Breast epithelium (tissue), 4 donors: ENCODE measurements around the gene FAM20C. TPM values are rescaled to one million over a fixed set of nuclear protein-coding genes. Genes with fewer than 3 reads are reported as not detected.
"Not testable (repeated sequence)": the region's sequence is repeated elsewhere in the genome, so short reads cannot be mapped to it uniquely, and the experiment has no call there.

Experiments
- DNase-seq, 2 donors: peaks; one replicate each; pipeline ENCODE4 v3.0.0-alpha.2; 2019; ENCODE audit warnings: low spot score in 2 of 2
- H3K27ac ChIP-seq, 2 donors: fragments of 200-600 bp; sonication (generic) in 1 of 2; one replicate each; pipeline ENCODE4 v1.5.1; 2016 to 2019; ENCODE audit warnings: mild to moderate bottlenecking in 1 of 2
- H3K27me3 ChIP-seq, 2 donors: fragments of 200-600 bp; sonication (generic) in 1 of 2; one replicate each; pipeline versions ENCODE4 v1.5.1 to v1.6.0; 2017 to 2019; ENCODE audit warnings: control low read depth in 1 of 2, mild to moderate bottlenecking in 1 of 2
- H3K36me3 ChIP-seq: fragments of 200-600 bp; one replicate; pipeline ENCODE4 v1.5.1; 2019
- H3K4me1 ChIP-seq, 2 donors: fragments of 200-600 bp; sonication (generic); one replicate each; pipeline ENCODE4 v1.5.1; 2016 to 2019; ENCODE audit warnings: control low read depth in 1 of 2
- H3K4me3 ChIP-seq, 3 donors: fragments of 200-600 bp; sonication (generic); 1 replicate in 2 of 3; 2 replicates in 1 of 3; pipeline ENCODE4 v1.5.1; 2016 to 2019; ENCODE audit warnings: mild to moderate bottlenecking in 3 of 3, moderate library complexity in 2 of 3
- H3K9me3 ChIP-seq, 2 donors: fragments of 200-600 bp; sonication (generic) in 1 of 2; one replicate each; pipeline ENCODE4 v1.5.1; 2016 to 2019; ENCODE audit warnings: control low read depth in 1 of 2
- POLR2A ChIP-seq: fragments of 450-650 bp; IDR thresholded peaks from one replicate; pipeline ENCODE4 v1.6.1; 2016; ENCODE audit warnings: antibody characterized with exemption, mild to moderate bottlenecking, moderate library complexity
- POLR2AphosphoS5 ChIP-seq, 3 donors: sonication (generic); formaldehyde crosslinking; IDR thresholded peaks; one replicate each; pipeline ENCODE4 v1.6.1; 2017; ENCODE audit warnings: antibody characterized with exemption in 3 of 3
- intact Hi-C: fragments of 100-400 bp; cut with DNase I; formaldehyde crosslinking; loops from one replicate; pipeline ENCODE4 v1.15.1; 2023; ENCODE audit warnings: low total_unique reads
- total RNA-seq, 3 donors: library from RNA; depleted of rRNA; stranded (reverse); fragments of >200 nt; gene quantifications; one replicate each; pipeline ENCODE4 v1.1.0, GENCODE V29; 2016
- TF ChIP-seq, protein P1 (sequence below), 3 donors: fragments of 450-650 bp; IDR thresholded peaks; one replicate each; pipeline ENCODE4 v1.5.1; 2016 to 2017; ENCODE audit warnings: antibody characterized with exemption in 3 of 3, mild to moderate bottlenecking in 3 of 3, moderate library complexity in 3 of 3

Gene FAM20C
- total RNA-seq, 3 donors from 2014 or later: 30.7 to 73.7 (median 71.0) TPM

DNA sequence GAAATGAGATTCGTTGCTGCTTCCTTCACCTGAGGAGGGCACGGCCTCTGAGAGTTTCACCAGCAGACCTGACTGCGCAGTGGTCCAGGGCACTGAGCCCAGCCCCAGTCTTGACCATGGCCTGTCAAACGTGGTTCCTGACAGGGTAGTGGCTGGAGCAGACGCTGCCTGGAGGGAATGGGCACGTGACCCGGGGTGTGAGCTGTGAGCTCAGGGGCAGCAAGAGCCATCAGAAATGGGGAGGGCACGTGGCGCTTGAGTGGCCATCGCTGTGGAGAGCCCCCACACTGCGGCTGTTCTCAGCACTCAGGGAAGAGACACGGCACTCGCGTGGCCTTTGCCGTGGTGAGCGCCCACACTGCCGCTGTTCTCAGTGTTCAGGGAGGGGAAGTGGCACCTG lies 12.0 kb downstream of the FAM20C start:
- Histone ChIP-seq H3K36me3 (no peaks in the 10 kb centered on the region), H3K4me1 (no peaks in the 10 kb centered on the region), H3K27ac (no peak overlapping the region), H3K27me3 (no peaks in the 10 kb centered on the region), H3K9me3 (no peaks in the 10 kb centered on the region), H3K4me3 (no peak overlapping the region)
- TF ChIP-seq POLR2A (no peak), POLR2AphosphoS5 (IDR thresholded peaks at IDR 0.05) (no peak)
- TF ChIP-seq, protein P1, sequence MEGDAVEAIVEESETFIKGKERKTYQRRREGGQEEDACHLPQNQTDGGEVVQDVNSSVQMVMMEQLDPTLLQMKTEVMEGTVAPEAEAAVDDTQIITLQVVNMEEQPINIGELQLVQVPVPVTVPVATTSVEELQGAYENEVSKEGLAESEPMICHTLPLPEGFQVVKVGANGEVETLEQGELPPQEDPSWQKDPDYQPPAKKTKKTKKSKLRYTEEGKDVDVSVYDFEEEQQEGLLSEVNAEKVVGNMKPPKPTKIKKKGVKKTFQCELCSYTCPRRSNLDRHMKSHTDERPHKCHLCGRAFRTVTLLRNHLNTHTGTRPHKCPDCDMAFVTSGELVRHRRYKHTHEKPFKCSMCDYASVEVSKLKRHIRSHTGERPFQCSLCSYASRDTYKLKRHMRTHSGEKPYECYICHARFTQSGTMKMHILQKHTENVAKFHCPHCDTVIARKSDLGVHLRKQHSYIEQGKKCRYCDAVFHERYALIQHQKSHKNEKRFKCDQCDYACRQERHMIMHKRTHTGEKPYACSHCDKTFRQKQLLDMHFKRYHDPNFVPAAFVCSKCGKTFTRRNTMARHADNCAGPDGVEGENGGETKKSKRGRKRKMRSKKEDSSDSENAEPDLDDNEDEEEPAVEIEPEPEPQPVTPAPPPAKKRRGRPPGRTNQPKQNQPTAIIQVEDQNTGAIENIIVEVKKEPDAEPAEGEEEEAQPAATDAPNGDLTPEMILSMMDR (IDR thresholded peaks at IDR 0.05): no peak
- intact Hi-C loops: no loop called here
- DNase-seq: no peak

DNA sequence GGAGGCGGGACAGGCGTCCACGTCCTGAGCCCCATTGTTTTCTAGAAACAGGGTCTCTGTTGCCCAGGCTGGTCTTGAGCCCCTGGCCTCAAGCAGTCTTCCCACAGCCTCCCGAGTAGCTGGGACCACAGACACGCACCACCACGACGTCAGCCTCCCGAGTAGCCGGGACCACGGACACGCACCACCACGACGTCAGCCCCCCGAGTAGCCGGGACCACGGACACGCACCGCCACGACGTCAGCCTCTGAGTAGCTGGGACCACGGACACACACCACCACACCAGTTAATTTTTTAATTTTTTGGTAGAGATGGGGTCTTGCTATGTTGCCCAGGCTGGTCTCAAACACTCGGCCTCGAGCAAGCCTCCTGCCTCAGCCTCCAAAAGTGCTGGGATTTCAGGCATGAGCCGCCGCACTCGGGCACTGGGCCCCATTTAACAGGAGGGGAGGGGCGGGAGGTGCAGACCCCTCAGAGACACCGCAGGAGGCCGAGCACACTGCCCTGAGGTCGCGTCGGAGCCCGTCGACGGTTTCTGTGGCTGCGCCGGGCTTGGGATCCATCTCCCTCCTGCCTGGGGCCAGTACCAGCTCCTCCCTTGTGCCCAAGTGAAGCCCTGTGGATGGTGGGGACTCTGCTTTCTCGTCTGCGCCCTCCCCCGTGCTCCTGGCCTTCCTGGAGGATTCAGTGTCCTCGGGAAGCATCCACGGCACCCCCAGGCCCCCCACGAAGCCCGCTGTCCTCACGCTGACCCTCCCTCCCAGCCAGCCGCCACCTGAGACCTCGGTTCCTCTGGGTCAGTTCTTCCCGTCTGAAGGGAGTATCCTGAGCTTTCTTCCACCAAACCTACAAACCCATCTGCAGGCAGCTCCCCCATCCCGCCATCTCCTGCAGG lies 13.0 kb downstream of the FAM20C start:
- intact Hi-C loops: no loop called here
- TF ChIP-seq POLR2A: no peak
- TF ChIP-seq POLR2AphosphoS5 (IDR thresholded peaks at IDR 0.05): no peak
- TF ChIP-seq, protein P1 (IDR thresholded peaks at IDR 0.05): no peak
- H3K36me3 ChIP-seq: no peaks in the 10 kb centered on the region

DNA sequence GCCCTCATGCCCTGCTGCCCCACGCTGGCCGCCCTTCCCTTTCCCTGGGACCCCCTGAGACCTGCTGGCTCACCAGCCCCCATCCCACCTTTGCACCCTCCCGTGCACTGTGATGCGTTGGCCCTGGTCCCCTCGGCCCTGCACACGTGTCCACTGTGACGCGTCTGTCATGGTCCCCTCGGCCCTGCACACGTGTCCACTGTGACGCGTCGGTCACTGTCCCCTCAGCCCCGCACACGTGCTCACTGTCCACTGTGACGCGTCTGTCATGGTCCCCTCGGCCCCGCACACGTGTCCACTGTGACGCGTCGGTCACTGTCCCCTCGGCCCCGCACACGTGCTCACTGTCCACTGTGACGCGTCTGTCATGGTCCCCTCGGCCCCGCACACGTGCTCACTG lies 14.0 kb downstream of the FAM20C start:
- intact Hi-C loops, H3K36me3 ChIP-seq, DNase-seq, H3K4me3 ChIP-seq, H3K27me3 ChIP-seq, H3K4me1 ChIP-seq, H3K27ac ChIP-seq, H3K9me3 ChIP-seq: not testable (repeated sequence)

More for the DNA sequence above, 13.0 kb downstream of the FAM20C start:
- no peaks in the 10 kb centered on the region for H3K4me1 ChIP-seq
- no peaks in the 10 kb centered on the region for H3K9me3 ChIP-seq
- DNase-seq: peak in 1 of 2 donors; percentile 69
- no peak overlapping the region for H3K27ac ChIP-seq
- no peak overlapping the region for H3K4me3 ChIP-seq
- no peaks in the 10 kb centered on the region for H3K27me3 ChIP-seq

DNA sequence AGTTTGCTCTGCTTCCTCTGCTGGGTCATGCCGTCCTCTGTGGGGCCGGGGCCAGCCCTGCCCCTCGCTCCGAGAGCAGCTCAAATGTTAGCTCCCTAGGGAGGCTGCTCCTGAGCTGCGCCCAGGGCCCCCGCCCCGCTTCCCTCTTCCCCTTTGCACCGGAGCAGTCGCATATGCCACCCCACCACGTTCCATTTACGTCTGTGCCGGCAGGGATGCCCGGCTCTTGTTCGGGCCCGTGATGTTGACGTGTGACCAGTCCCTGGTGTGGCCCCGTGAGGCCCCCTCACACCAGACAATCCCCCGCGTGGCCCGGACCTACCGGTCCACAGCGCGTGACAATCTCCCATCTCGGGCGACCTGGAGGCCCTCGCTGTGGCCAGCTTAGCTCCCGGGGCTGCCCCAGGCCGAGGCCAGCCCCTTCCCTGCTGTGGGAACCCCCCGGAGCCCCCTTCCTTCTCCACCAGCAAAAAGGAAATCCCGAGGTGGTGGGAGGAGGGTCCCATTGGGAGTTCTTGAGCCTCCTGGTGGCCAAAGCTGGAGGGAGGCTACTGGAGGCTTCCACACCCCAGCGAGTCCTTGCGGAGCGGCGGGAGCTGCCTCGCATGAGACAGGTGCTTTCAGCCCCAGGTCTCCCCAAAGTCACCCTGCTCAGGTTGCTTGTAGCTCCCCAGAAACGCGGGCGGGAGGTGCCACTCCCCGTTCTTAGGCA lies 15.2 kb downstream of the FAM20C start:
- no peaks in the 10 kb centered on the region for H3K36me3 ChIP-seq
- no peak overlapping the region for H3K4me3 ChIP-seq
- no peak for DNase-seq
- H3K9me3 ChIP-seq: no peaks in the 10 kb centered on the region
- no peaks in the 10 kb centered on the region for H3K4me1 ChIP-seq
- H3K27me3 ChIP-seq: no peaks in the 10 kb centered on the region
- TF ChIP-seq POLR2AphosphoS5 (IDR thresholded peaks at IDR 0.05) (no peak), POLR2A (no peak)
- TF ChIP-seq, protein P1 (IDR thresholded peaks at IDR 0.05): no peak
- peak overlapping the region in 1 of 2 donors; percentile 8 for H3K27ac ChIP-seq
- intact Hi-C loops: no loop called here

DNA sequence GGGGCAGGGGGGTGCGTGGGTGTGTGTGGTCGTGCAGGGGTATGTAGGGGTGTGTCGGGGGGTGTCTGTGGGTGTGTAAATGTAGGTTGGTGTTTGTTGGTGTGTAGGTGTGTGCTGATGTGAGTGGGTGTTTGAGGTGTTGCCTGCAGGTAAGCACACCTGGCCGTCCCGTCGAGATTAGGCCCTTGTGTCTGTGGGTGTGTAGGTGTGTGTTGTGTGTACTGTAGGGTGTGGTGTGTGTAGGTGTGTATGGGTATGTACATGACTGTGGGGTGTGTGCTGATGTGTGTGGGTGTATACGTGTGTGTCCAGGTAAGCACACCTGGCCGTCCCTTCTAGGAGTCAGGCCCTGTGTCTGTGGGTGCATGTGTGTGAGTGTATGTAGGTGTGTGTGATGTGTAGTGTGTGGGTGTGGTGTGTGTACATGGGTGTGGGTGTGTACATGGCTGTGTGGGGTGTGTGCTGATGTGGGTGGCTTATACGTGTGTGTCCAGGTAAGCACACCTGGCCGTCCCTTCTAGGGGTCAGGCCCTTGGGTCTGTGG lies 15.8 kb downstream of the FAM20C start:
- no peaks in the 10 kb centered on the region for H3K36me3 ChIP-seq
- H3K27ac ChIP-seq: peak overlapping the region in 1 of 2 donors; percentile 8
- TF ChIP-seq POLR2AphosphoS5 (IDR thresholded peaks at IDR 0.05): no peak
- TF ChIP-seq, protein P1 (IDR thresholded peaks at IDR 0.05): no peak
- no peak for TF ChIP-seq POLR2A

More for the DNA sequence above, 15.8 kb downstream of the FAM20C start:
- Histone ChIP-seq H3K27me3 (no peaks in the 10 kb centered on the region), H3K4me1 (no peaks in the 10 kb centered on the region), H3K4me3 (no peak overlapping the region), H3K9me3 (no peaks in the 10 kb centered on the region)
- intact Hi-C loops: no loop called here
- no peak for DNase-seq
